DMS79 treated with DMSO at 0.1 percent for 48 hours (cell line): ENCODE results near the gene ADCY5.

Source experiments
- DNase-seq: peaks from one replicate; lab custom pipeline; 2025; lab: John Stamatoyannopoulos, UW

Gene ADCY5

DNA sequence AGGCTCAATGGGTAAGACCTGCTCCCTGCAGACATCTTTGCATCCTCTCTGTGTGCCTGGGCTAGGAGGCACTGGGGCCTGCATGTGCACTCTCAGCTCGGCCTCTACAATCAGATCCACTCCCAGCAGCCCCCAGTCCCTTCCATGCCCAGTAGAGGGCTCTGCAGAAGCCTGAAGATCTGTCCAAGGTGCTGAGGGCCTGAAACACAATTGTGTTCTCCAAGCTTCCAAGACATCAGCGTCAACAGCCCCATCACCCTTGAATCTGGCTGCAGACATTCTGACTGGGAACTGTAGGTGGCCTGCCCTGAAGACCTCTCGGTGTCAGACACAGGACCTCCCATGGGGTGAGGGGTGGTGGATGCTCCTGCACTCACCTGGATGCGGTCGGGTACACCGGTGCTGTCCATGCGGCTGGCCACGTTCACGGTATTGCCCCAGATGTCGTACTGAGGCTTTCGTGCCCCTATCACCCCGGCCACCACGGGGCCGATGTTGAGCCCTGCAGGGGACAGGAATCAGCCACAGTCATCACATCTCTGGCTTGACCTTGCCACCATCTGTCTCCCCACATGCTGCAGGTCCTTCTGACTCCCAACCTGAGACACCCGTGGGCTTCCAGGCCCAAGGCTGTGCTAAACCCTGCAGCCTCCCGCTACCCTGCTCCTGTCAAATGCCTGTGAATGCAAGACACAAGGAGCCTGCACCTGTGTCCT is 162.4 kb downstream of the ADCY5 start:
- DNase-seq: no peak

DNA sequence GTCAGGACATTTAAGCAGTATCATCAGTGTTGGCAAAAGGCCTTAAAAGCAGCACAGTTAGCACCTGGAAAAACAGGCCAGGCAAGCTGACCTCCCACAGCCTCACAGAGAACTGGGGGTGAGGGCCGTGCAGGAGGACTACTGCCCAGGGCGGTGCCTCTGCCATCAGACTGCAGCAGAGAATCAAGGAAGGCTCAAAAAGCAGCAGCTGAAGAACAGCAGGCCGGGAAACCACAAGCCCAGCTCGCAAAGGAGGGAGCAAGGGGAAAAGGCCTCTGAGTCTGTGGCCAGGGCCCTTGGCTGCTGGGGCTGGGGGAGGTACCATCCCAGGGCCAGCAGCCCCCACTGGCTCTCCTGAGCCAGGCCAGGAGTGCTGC is 163.0 kb downstream of the ADCY5 start:
- no peak for DNase-seq

DNA sequence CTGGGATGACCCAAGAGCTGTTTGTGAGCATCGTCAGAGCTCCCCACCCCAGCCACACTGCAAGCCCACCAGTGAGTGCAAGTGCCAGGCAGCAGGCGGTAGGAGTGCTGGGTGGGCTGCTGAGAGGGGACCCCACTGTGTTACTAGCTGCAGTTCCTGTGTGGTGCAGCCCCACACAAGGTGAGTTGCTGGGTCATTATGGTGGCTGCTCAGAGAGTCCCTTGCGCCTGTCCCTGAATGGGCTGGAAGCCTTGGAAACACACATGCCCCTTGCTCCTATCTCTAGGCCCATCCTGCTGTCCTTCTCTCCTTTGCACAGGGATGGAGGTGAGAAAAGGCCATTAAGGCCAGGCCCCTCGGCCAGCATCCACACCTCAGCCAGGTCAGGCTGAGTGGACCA is 163.4 kb downstream of the ADCY5 start:
- no peak for DNase-seq

DNA sequence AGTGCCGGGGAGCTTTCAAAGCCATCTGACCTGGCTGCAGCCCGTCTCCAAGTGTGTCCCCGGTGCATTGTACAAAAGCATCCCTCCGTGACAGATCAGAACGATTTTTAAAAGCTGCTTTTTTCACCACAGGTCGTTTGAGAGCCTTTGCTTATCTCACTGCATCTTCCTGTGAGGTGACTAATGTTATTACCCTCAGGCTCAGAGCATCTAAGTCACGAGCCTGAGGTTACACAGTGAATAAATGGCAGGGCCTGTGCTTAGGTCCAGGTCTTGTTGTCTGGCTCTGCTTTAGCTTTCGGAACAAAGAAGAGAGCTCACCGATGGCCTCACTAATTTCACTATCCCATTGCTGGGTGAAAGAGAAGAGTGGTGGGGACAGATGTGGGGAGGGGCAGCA is 163.8 kb downstream of the ADCY5 start:
- DNase-seq: no peak

DNA sequence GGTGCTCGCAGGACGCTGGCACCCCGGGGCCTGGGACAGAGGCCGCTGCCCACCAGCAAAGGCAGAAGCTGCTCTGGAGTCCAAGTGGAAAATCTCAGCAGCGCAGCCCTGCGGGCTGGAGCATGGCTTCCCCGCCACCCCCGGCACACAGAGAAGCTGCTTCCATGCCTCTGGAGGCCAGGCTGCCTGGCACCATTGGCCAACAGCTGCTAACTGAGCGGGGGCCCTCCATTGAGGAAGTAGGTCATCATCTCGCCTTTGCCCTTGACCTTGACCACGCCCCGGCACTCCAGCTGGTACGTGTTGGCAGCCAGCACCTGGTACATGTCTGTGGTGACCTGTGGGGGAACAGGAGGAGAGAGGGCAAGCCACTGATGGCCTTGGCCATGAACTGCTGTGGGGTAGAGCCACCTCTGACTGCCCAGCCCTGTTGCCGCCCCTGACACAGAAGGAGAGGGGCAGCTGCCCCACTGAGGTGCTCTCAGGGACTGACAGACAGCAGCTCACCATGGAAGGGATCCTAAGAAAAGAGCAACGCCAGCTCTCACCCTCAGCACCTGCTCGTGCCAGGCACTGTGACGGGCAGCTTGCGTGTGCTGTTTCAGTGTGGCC is 164.4 kb downstream of the ADCY5 start:
- no peak for DNase-seq

DNA sequence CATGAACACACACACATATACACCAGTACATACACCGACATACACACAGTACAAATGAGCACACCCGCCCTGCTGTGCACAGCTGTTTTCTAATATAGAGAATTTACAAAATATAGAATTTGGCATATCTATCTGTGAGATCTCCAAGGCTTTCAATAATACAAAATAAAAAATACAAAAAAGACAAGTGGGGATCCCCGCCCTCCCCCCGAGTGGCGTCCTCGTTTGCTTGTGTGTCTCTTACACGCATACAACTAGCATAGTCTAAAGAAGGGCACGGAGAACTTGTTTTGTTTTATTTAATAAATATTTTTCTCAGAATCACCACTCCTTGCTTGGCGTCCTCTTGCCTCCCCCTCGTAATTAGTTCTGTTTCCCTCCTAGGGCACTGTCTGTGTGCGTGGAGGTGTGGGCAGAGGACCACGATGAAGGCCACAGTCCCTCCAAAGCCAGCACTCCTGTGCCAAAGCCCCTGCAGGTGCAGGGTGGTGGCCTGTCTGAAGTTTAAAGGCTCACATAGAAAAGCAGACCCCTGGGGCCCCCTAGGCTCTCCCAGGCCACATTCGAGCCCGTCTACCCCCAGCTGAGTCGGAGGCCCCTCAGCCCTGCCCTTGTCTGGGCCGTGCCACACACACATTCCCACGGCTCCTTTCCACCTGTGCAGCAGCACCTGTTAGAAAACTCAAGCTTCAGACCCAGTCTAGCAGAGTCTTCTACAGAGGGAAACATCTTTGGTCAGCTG is 165.1 kb downstream of the ADCY5 start:
- DNase-seq: no peak

DNA sequence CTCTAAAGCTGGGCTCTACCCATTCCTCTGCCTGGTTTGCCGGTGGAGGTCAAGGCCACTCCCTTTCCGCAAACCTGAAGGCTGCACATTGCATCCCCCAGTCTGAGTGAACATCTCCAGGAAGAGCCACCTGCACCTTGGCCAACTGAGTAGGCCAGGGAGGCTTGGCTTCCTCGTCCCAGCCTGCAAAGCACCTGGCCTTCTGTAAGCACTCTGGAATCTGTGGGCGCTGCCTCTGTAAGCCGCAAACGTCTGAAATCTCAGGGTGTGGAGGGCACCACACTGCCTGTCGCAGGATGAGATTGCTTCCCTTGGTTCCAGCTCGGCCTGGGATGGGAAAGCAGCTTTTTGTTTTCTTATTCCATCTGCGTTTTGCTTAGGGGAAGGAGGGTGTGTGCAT is 165.8 kb downstream of the ADCY5 start:
- no peak for DNase-seq

DNA sequence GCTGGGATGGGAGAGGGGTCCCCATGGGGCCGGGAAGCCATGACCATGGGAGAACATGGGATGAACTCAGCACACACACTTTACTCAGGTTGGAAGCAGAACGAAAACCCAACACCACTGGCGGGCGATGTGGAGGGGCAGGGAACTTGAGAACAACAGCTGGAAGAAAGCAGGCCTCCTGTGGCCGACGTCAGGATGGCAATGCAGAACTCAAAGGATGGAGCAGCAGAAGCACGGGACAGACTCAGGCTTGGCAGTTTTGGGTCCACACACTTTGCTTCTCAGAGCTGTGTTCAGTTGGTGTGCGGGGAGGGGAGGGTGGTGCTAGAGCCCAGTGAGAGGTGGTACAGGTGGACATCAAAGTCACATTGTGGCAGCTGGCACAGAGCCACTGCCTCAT is 166.4 kb downstream of the ADCY5 start:
- no peak for DNase-seq

DNA sequence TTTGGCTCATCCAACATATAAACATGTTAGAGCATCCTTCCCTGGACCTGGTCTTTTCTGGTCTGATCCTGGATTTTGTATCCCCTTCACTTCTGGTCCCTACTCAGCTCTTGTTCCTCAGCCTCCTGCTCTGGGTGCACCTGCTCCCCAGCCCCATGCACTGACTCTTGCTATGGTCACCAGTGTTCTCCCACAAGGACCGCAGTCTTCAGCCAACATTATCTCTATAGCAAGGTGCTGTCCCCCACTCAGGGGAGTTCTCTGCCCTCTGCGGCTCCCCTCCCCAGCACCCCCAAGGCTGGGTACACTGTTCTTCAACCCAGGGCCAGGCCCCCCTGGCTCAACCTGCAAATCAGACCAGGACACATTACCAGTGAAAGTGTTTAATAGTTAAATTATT is 167.0 kb downstream of the ADCY5 start:
- no peak for DNase-seq

DNA sequence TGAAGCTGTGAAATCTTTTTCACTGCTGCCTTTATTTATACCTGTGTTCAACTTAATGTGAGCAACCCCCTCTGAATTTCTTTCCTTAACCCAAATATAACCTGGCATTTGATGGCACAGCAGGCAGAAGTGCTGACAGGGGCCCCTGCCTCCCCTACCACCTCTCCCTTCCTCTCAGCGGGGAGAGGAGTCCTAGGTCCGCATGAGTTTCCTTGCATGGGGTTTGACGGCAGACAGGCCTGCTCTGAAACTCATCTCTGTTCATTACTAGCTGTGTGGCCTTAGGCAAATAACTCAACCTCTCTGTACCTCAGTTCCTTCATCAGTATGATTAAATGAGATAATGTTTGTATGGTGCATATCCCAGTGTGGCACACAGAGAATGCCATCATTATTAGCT is 167.5 kb downstream of the ADCY5 start:
- no peak for DNase-seq

DNA sequence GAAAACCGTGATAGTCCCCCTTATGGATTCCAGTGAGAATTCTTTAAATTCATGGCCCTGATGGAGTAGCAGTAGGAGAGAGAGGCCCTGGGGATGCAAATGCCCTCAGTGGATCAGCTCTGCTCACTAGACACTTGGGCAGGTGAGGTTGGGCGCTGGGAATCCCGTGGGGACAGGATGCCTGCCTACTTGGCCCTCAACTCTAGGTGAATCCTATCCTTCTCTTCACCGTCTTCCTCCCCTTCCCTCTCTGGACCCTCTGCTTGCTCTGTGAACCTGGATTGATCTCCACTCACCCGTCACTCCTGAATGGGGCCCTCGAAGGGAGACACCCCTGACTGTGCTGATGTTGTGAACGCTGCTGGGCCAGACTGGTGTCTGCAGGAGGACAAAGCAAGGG is 169.8 kb downstream of the ADCY5 start:
- no peak for DNase-seq

DNA sequence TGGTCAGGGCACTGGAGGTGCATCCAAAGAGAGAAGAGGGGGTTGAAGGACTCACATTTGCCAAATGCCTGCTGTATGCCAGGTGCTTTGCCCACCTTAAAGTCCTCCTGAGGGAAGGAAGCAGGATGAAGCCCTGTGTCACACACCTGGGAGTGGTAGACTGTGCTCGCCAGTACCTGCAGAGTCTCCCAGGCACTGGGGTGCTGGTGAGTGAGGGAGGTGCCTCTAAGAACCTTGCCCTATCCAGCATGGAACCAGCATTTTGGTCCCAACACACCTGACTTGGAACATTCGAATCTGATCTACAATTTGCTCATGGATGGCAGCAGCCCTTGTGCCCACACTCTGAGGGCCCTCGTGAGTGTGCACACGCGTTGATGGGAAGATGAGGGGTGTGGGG is 170.4 kb downstream of the ADCY5 start:
- DNase-seq: no peak

DNA sequence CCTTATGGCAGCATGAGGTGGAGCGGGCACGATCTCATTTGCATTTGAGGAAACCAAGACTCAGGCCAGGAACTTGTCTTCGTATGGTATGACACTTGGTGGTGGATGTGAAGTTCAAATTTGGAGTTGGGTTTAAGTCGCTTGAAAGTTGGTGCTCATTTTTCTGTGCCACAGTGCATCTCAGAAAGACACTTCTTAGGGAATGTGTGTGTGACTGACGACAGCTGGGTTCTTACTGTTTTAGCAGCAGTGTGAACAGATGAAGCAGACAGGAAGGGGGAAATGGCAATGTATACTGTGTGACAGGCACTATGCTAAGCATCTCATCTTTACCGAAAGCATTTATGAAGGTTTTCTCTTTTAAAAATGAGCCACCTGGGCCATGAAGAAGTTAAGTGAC is 171.8 kb downstream of the ADCY5 start:
- no peak for DNase-seq

DNA sequence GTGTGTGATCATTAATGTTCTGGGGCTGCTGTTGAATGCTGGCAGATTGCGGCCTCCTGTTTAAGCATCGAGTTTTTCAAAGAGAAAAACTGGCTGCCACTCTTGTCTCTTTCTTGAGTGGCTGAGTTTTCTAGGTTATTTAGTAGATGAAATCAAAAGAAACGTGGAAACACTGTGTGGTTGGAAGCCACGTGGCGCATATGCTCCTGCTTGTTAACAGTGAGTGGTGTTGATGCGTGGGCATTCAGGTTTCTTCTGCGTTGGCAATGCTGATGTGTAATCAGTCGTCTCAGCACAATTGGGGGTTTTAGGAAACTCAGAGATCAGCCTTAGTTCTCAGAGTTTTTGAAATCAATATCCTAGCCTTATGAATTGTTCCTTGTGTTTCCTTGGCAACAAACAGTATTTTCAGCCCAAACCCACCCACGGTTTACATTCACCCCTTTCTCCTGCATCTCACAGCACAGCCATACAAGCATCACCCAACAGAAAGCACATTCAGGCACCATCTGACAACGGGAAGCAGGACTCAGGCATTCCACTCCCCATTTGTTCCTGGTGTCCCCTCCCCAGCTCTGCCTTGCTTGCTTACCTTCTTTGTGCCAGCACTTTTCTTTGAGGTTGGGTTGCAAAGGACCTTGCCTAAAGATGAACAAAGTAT is 172.4 kb downstream of the ADCY5 start:
- no peak for DNase-seq

DNA sequence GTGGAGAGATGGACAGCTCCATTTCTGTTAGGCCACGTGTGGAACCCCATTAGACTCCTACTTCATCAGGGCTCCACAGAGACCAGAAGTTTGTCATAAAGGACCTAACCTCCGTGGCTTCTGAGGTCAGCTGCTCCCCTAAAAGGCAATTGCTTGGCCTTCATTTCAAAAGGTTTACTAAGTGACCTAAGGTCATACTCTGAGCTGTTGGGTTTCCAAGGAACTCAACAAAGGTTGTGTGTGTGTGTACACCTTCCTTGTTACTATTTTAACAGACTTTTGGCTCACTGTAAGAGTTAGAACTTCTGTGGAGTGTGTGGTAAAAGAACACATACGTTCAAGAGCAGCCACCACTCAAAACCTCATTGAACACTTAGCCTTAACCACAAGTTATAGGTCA is 173.2 kb downstream of the ADCY5 start:
- no peak for DNase-seq

DNA sequence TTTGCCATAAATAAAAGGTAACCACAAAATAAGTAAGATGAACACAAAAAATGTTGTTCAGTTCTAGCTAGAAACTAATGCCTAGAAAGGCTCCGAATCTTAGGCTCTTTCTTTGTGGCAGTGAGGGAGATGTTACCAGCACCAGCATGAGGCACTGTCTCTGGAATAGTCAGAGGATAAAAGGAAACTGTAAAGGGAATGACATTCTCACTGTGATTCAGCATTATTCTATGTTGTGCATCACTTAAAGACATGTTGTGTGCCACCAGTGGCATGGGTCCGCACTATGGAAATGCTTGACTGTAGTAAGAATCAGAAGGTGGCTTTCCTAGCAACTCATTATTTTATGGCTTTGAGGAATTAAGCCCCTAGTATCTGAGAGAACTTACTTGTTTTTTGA is 176.3 kb downstream of the ADCY5 start:
- no peak for DNase-seq

DNA sequence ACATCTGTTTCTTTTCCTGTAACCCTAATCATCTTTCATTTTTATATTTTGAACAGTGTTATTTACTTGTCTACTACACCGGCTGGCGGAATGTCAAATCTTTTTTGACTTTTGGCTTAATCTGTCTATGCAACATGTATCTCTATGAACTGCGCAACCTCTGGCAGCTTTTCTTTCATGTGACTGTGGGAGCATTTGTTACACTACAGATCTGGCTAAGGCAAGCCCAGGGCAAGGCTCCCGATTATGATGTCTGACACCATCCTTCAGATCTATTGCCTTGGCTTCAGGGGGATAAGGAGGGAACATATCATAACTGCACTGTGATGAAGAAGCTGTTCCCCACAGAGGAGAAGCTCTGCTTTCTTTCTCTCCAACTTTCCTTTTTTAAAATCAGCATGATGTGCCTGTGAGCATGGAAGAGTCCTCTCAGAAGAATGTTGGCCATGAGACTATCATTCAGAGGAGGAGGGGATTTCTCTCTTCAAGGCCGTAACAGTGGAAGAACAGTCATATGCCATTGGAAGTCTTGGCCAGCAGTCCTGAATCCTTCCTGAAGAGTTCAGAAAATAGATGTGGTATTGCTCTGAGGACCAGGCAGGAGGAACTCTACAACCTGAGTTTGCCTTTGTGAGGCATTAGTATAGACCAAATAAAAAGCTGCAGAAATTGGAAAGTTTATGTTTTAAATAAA is 177.3 kb downstream of the ADCY5 start:
- no peak for DNase-seq

DNA sequence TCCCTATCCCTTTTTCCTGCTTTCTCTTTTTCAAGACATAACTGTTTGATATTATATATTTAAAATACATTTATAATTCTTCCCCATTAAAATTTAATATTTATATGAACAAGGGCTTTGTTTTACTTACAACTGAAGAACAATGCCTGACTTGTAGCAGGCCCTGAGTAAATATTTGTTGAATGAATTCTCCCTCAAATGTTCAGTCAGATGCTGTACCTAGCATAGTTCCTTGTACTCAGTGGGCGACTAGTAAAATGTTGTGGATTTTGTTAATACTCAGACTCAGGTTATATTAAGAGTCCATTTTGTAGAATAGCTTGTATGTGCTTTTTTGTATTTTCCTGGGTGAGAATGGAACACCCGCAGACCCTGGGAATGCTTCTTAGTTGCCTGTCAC is 178.1 kb downstream of the ADCY5 start:
- DNase-seq: no peak

DNA sequence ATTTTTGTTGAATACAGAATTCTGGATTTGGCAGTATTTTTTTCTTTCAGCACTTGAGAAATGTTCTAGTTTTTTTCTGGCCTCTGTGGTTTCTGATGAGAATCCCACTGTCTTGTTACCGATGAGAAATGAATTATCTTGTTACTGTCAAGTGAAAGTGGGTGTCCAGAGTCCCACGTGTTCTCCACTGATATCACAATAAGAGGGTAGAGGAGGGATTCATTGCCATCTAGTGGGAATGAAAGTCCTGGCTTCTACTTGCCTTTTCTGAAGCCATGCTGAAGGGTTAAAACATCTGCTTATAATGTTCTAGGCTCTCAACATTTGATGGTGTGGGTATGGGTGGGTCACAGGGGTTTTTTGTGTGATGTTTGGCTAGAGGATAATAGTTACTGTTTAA is 181.1 kb downstream of the ADCY5 start:
- DNase-seq: no peak

DNA sequence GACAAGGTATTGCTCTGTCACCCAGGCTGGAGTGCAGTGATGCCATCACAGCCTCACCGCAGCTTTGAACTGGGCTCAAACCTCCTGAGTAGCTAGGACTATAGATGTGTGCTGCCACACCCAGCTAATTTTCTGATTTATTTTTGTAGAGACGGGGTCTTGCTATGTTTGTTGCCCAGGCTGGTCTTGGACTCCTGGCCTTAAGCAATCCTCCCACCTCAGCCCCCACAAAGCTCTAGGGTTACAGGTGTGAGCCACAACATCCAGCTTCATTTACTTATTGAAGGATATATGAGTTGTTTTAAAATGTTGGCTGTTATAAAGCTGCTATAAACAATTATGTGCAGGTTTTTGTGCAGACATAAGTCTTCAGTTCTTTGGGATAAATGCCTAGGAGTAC is 184.9 kb downstream of the ADCY5 start:
- DNase-seq: no peak

DNA sequence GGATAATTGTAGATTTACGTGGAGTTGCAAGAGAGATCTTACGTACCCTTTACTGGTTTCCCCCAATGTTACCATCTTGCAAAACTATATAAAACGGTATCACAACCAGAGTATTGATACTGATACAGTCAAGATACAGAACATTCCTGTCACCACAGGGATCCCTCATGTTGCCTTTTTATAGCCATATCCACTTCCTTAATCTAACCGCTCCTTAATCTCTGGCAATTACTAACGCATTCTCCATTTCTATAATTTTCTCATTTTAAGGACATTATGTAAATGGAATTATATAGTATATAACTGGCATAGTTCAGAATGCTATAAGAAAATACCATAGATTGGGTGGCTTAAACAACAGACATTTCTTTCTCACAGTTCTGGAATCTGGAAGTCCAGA is 186.0 kb downstream of the ADCY5 start:
- DNase-seq: no peak

DNA sequence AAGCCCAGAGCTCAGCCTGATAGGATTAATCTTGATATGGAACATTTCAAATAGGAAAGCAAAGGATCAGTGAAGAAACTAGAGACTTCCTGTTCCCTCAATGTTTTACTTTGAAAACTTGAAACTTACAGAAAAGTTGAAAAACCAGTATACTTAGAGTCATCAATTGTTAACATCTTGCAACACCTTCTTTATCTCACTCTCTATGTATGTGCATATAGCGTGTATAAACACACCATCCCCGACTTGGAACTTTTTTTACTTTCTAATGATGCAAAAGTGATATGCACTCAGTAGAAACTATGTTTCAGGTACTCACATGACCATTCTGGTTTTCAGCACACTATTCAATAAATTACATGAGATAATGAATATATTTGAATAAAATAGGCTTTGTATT is 186.7 kb downstream of the ADCY5 start:
- no peak for DNase-seq
